Measurements from ENCODE around the gene TPD52L1.

Gene TPD52L1

GRCh38 chr6:125192610-125192930 is 39.0 kb downstream of the TPD52L1 start:
- no peak overlapping the region for H3K4me3 ChIP-seq (ENCODE audit: control insufficient read depth, low read depth, low read length)
- no peak for DNase-seq (ENCODE audit: low read depth)
- no peak for TF ChIP-seq CTCF (IDR thresholded peaks at IDR 0.05; ENCODE audit: control insufficient read depth, insufficient read depth, low read depth, low read length, missing control alignments)

GRCh38 chr6:125193208-125193607 is 39.6 kb downstream of the TPD52L1 start:
- no peak for DNase-seq (ENCODE audit: low read depth)
- H3K4me3 ChIP-seq (ENCODE audit: control insufficient read depth, low read depth, low read length) = no peak overlapping the region
- TF ChIP-seq CTCF (IDR thresholded peaks at IDR 0.05; ENCODE audit: control insufficient read depth, insufficient read depth, low read depth, low read length, missing control alignments) = no peak

GRCh38 chr6:125194941-125195340 is 41.4 kb downstream of the TPD52L1 start:
- no peak overlapping the region for H3K4me3 ChIP-seq (ENCODE audit: control insufficient read depth, low read depth, low read length)
- no peak for DNase-seq (ENCODE audit: low read depth)
- TF ChIP-seq CTCF (IDR thresholded peaks at IDR 0.05; ENCODE audit: control insufficient read depth, insufficient read depth, low read depth, low read length, missing control alignments) = no peak

- no peak for DNase-seq (ENCODE audit: low read depth)
- H3K4me3 ChIP-seq (ENCODE audit: control insufficient read depth, low read depth, low read length) = no peak overlapping the region
- TF ChIP-seq CTCF (IDR thresholded peaks at IDR 0.05; ENCODE audit: control insufficient read depth, insufficient read depth, low read depth, low read length, missing control alignments) = no peak
Measured at GRCh38 chr6:125195526-125195925, 42.0 kb downstream of the TPD52L1 start.

GRCh38 chr6:125196613-125197012 is 43.0 kb downstream of the TPD52L1 start:
- no peak for DNase-seq (ENCODE audit: low read depth)
- no peak for TF ChIP-seq CTCF (IDR thresholded peaks at IDR 0.05; ENCODE audit: control insufficient read depth, insufficient read depth, low read depth, low read length, missing control alignments)
- no peak overlapping the region for H3K4me3 ChIP-seq (ENCODE audit: control insufficient read depth, low read depth, low read length)

GRCh38 chr6:125197795-125198269 is 44.3 kb downstream of the TPD52L1 start:
- no peak for TF ChIP-seq CTCF (IDR thresholded peaks at IDR 0.05; ENCODE audit: control insufficient read depth, insufficient read depth, low read depth, low read length, missing control alignments)
- peak; percentile 14 for DNase-seq (ENCODE audit: low read depth)
- H3K4me3 ChIP-seq (ENCODE audit: control insufficient read depth, low read depth, low read length) = no peak overlapping the region

GRCh38 chr6:125198398-125198937 is 44.9 kb downstream of the TPD52L1 start:
- no peak for TF ChIP-seq CTCF (IDR thresholded peaks at IDR 0.05; ENCODE audit: control insufficient read depth, insufficient read depth, low read depth, low read length, missing control alignments)
- H3K4me3 ChIP-seq (ENCODE audit: control insufficient read depth, low read depth, low read length) = no peak overlapping the region
- no peak for DNase-seq (ENCODE audit: low read depth)

All from AG09309 (cell line).